AG09309 (cell line): ENCODE measurements around the gene IFNA7.

Experiments used
- DNase-seq: peaks from one replicate; pipeline ENCODE4 v3.0.0-alpha.2; 2010; ENCODE audit warnings: low read depth
- H3K4me3 ChIP-seq: 2 replicates; pipeline ENCODE4 v1.5.1; 2011; ENCODE audit warnings: mild to moderate bottlenecking, low read depth, low read length, moderate library complexity; ENCODE audit not compliant: control insufficient read depth
- TF ChIP-seq, protein P1 (sequence below): IDR thresholded peaks from 2 replicates; pipeline ENCODE4 v1.5.1; 2011; ENCODE audit warnings: mild to moderate bottlenecking, low read depth, low read length, inconsistent platforms; ENCODE audit not compliant: insufficient read depth, control insufficient read depth; ENCODE audit errors: missing control alignments

IFNA7 gene

DNA sequence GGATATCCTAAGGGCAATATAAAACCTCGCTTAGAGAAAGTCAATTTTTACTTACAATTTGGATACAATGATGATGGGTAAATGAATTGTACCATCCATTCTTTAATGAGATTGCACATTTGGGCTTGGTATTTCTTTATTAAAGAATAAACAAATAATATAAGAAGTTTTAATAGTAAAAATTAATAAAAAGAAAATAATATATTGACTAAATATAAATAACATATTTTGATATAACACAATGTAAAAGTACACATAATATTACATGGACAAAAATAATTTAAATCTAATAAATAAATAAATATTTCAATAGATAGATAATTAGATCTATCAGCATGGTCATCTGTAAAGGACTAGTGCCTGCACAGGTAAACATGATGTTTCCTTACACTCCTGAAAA lies 36.5 kb downstream of the IFNA7 start:
- TF ChIP-seq, protein P1, sequence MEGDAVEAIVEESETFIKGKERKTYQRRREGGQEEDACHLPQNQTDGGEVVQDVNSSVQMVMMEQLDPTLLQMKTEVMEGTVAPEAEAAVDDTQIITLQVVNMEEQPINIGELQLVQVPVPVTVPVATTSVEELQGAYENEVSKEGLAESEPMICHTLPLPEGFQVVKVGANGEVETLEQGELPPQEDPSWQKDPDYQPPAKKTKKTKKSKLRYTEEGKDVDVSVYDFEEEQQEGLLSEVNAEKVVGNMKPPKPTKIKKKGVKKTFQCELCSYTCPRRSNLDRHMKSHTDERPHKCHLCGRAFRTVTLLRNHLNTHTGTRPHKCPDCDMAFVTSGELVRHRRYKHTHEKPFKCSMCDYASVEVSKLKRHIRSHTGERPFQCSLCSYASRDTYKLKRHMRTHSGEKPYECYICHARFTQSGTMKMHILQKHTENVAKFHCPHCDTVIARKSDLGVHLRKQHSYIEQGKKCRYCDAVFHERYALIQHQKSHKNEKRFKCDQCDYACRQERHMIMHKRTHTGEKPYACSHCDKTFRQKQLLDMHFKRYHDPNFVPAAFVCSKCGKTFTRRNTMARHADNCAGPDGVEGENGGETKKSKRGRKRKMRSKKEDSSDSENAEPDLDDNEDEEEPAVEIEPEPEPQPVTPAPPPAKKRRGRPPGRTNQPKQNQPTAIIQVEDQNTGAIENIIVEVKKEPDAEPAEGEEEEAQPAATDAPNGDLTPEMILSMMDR, result no peak
- H3K4me3 ChIP-seq, result no peak overlapping the region
- DNase-seq, result no peak

GRCh38 chr9:21160178-21160577 lies 41.8 kb downstream of the IFNA7 start:
- no peak for DNase-seq
- H3K4me3 ChIP-seq, result no peak overlapping the region
- TF ChIP-seq, protein P1, result no peak

DNA sequence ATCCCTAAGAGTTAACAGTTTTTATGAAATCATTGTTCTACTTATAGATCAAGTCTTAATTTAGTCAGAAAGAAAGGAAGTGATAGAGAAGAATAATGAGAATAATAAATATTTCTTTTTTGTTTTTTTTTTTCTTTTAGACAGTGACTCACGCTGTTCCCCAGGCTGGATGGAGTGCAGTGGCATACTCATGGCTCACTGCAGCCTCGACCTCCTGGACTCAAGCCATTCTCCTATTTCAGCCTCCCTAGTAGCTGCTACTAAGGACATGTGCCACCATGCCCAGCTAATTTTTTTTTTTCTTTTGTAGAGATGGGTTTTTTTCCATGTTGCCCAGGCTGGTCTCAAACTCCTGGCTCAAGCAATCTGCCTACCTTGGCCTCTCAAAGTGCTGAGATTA lies 46.5 kb downstream of the IFNA7 start:
- no peak overlapping the region for H3K4me3 ChIP-seq
- DNase-seq, result no peak
- TF ChIP-seq, protein P1, result no peak

DNA sequence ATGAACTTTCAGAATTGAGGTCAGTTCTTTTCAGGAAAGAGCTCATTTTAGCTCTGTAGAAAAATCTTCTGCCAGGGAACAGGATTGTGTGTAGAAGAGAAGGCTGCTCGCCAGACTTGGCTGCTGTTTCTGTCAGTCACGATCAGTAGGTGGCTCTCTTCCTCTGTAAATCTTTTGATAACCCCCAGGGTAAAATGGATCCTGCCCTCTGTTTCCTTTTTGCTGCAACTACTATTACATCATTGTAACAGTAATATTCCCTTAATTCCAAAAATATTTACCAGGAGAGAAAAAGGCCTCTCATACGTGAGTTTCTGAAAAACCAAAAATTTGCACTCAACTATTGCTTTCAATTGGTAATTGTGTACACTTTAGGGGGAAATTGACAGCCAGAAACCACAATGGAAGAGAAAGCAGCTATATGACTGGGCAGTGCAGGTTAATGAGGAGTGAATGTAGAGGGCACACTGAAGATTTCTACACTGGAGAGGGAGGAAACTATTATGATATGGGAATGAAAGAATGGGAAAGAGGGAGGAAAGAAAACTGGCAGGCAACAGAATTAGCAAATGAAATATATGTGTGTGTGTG lies 47.9 kb downstream of the IFNA7 start:
- TF ChIP-seq, protein P1, result no peak
- H3K4me3 ChIP-seq, result no peak overlapping the region
- DNase-seq, result no peak

DNA sequence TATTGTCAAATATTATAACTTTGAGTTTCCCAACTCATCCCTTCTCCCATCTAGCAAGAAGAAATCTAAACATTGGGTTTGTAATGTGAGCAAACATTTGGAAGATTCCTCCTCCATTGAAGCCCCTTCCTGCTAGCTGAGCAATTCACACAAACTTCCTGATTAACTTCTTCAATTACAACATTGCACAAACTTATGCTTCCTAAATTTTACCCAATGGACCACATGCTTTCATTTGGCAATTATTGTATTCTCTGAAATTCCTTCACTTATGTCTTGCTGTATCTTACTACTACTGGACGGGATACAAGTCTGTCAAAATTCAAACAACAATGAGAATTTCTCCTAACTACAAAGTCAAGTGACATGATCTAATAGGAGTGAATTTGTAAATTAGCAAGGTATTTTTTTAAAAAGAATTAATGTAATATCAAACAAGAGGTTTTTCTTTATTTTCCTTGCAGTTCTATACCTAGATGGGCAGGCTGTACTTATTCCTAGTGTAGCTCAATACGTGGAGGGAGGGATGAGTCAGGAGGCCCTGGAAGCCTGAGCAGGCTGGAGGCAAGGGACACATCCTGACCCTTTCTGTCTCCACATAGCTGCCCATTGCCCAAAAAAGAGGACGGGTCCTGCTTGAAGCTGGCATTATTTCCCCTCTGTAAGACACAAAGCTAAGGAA lies 48.5 kb downstream of the IFNA7 start:
- DNase-seq, result no peak
- no peak overlapping the region for H3K4me3 ChIP-seq
- TF ChIP-seq, protein P1, result no peak
